ENCODE results near the gene CHCHD10. TPM values are rescaled to one million over a fixed set of nuclear protein-coding genes. Genes with fewer than 3 reads are reported as not detected.

The CHCHD10 gene
- total and polyA plus RNA-seq, 11 donors, result 374 to 2,069 (median 944) TPM

DNA sequence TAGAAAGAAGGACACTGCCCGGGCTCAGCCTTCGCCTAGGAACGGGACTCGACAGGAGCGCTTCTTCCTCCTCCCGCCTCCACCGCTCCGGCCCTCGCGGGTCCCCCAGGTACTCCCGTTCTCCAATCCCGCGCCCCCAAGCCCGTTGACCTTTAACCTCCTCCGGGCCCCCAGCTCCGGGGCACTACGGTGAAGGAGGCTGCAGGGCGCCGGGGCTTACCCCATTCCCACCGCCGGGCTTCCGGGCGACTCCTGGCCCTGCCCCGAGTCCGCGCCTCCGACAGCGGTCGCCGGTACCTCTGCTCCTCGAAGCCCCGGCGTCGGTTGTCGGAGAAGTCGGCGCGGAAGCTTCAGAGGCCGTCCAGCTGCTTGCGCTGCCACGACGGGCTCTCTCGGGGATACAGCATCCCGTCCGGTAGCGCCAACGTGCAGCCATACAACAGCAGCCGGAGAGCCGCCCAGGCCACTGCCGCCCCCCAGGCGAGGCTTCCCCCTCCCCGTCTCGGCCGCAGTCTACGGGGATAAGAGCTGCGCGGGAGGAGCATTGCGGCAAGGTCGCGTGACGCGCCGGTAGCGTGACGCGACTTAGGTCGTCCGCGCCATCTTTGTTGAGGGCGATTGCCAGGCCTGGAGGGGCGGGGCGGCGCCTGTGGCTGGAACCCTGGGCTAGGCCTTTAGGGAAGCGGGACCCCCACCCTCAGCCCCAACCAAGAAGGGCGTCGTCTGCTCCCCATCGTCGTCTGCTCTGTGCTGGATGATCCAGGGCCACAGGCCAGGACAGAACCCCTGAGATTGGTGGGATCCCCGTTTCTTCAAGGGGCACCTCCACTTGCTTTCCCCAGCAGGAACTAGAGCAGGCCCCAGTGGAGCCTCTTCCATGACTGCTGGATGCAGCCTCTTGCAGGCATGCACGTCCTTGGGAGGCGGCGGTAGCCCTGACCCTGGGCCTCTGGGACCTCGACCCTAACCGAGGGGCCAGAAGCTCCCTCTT, 50.7 kb downstream of the CHCHD10 start:
- peak; percentile 93 to 97 (median 97) for ATAC-seq
- DNase-seq, result peak; percentile 85 to 93 (median 89)
- Histone ChIP-seq H3K27ac (peak overlapping the region in 11 of 12 donors; percentile 23 to 82 (median 70)), H3K36me3 (peaks cover 0 to 27% (median 20%) of the 10 kb centered on the region in 9 donors), H3K4me3 (peak overlapping the region; percentile 57 to 95 (median 83)), H3K4me1 (peaks cover 0 to 19% (median 10%) of the 10 kb centered on the region in 12 donors), H3K9me3 (no peaks in the 10 kb centered on the region), H3K27me3 (no peaks in the 10 kb centered on the region)
- peak in 1 of 2 donors; percentile 92 for TF ChIP-seq POLR2A (IDR thresholded peaks at IDR 0.05)
- TF ChIP-seq, protein P1, sequence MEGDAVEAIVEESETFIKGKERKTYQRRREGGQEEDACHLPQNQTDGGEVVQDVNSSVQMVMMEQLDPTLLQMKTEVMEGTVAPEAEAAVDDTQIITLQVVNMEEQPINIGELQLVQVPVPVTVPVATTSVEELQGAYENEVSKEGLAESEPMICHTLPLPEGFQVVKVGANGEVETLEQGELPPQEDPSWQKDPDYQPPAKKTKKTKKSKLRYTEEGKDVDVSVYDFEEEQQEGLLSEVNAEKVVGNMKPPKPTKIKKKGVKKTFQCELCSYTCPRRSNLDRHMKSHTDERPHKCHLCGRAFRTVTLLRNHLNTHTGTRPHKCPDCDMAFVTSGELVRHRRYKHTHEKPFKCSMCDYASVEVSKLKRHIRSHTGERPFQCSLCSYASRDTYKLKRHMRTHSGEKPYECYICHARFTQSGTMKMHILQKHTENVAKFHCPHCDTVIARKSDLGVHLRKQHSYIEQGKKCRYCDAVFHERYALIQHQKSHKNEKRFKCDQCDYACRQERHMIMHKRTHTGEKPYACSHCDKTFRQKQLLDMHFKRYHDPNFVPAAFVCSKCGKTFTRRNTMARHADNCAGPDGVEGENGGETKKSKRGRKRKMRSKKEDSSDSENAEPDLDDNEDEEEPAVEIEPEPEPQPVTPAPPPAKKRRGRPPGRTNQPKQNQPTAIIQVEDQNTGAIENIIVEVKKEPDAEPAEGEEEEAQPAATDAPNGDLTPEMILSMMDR (IDR thresholded peaks at IDR 0.05), result no peak
- intact Hi-C loops (cut with DNase I), result loop anchor here in 2 of 10 donors (1.0 to 5.0 kb wide), 2 partner anchors 25 to 35 kb away; partner anchors contain the start of genes VPREB3 (in 1 of the 2) and ZNF70 (in 1 of the 2)
- WGBS, 4 donors, result 5 to 12% (median 6%) methylated on average over 38 to 84 of the region's 84 CpGs

Other genes starting within 250 kb of the CHCHD10 start
- not detected for gene IGLL1, start 187.7 kb downstream of the CHCHD10 start, total RNA-seq
- not detected for gene IGLL1, start 187.7 kb downstream of the CHCHD10 start, polyA plus RNA-seq
- gene DRICH1, start 135.7 kb downstream of the CHCHD10 start, total RNA-seq, result under 1 TPM in 2 of 9 donors, not detected in 7; 0.32 to 0.45 TPM
- gene DRICH1, start 135.7 kb downstream of the CHCHD10 start, polyA plus RNA-seq, result under 1 TPM in 1 of 2 donors, not detected in 1; 0.11 TPM
- under 1 TPM in 3 of 9 donors, not detected in 6; 0.21 to 0.69 (median 0.52) TPM for gene RGL4, start 77.0 kb downstream of the CHCHD10 start, total RNA-seq
- gene RGL4, start 77.0 kb downstream of the CHCHD10 start, polyA plus RNA-seq, result under 1 TPM; 0.42 to 0.53 TPM
- 1 to 10 TPM; 2.7 to 4.6 (median 3.3) TPM for gene ZNF70, start 16.9 kb downstream of the CHCHD10 start, total RNA-seq
- gene ZNF70, start 16.9 kb downstream of the CHCHD10 start, polyA plus RNA-seq, result 1 to 10 TPM; 1.6 to 2.1 TPM
- 1 to 10 TPM in 2 of 9 donors, under 1 TPM in 4, not detected in 3; 0.63 to 3.2 (median 0.84) TPM for gene VPREB3, start 13.5 kb downstream of the CHCHD10 start, total RNA-seq
- under 1 TPM; 0.75 to 0.80 TPM for gene VPREB3, start 13.5 kb downstream of the CHCHD10 start, polyA plus RNA-seq
- gene C22orf15, start 5.0 kb downstream of the CHCHD10 start, total RNA-seq, result not detected
- gene C22orf15, start 5.0 kb downstream of the CHCHD10 start, polyA plus RNA-seq, result not detected
- 10 to 100 TPM in 5 of 9 donors, 1 to 10 TPM in 4; 5.2 to 17.0 (median 10.4) TPM for gene MMP11, start 4.9 kb upstream of the CHCHD10 start, total RNA-seq
- gene MMP11, start 4.9 kb upstream of the CHCHD10 start, polyA plus RNA-seq, result 10 to 100 TPM in 1 of 2 donors, 1 to 10 TPM in 1; 6.2 to 10.5 TPM
- gene SMARCB1, start 19.0 kb upstream of the CHCHD10 start, total RNA-seq, result 10 to 100 TPM; 32.8 to 54.2 (median 45.6) TPM
- gene SMARCB1, start 19.0 kb upstream of the CHCHD10 start, polyA plus RNA-seq, result 10 to 100 TPM; 30.2 to 75.3 TPM
- gene DERL3, start 71.0 kb upstream of the CHCHD10 start, total RNA-seq, result 1 to 10 TPM in 7 of 9 donors, under 1 TPM in 2; 0.24 to 2.8 (median 1.7) TPM
- 10 to 100 TPM in 1 of 2 donors, 1 to 10 TPM in 1; 1.4 to 12.7 TPM for gene DERL3, start 71.0 kb upstream of the CHCHD10 start, polyA plus RNA-seq
- 10 to 100 TPM; 13.0 to 31.2 (median 18.7) TPM for gene SLC2A11, start 89.9 kb upstream of the CHCHD10 start, total RNA-seq
- gene SLC2A11, start 89.9 kb upstream of the CHCHD10 start, polyA plus RNA-seq, result 10 to 100 TPM in 1 of 2 donors, 1 to 10 TPM in 1; 8.7 to 30.4 TPM
- 100 to 1,000 TPM; 192 to 383 (median 229) TPM for gene MIF, start 126.4 kb upstream of the CHCHD10 start, total RNA-seq
- 100 to 1,000 TPM; 339 to 503 TPM for gene MIF, start 126.4 kb upstream of the CHCHD10 start, polyA plus RNA-seq
- 10 to 100 TPM in 1 of 9 donors, 1 to 10 TPM in 7, under 1 TPM in 1; 0.81 to 15.5 (median 6.2) TPM for gene GSTT2B, start 193.2 kb upstream of the CHCHD10 start, total RNA-seq
- 10 to 100 TPM in 1 of 2 donors, 1 to 10 TPM in 1; 6.6 to 19.9 TPM for gene GSTT2B, start 193.2 kb upstream of the CHCHD10 start, polyA plus RNA-seq
- 1 to 10 TPM in 5 of 9 donors, not detected in 4; 1.1 to 2.3 (median 2.2) TPM for gene DDTL, start 198.9 kb upstream of the CHCHD10 start, total RNA-seq
- 1 to 10 TPM; 2.8 to 6.7 TPM for gene DDTL, start 198.9 kb upstream of the CHCHD10 start, polyA plus RNA-seq
- 100 to 1,000 TPM; 117 to 210 (median 153) TPM for gene DDT, start 206.5 kb upstream of the CHCHD10 start, total RNA-seq
- 100 to 1,000 TPM; 301 to 399 TPM for gene DDT, start 206.5 kb upstream of the CHCHD10 start, polyA plus RNA-seq
- under 1 TPM in 1 of 9 donors, not detected in 8; 0.60 TPM for gene GSTT2, start 212.2 kb upstream of the CHCHD10 start, total RNA-seq
- 1 to 10 TPM in 1 of 2 donors, under 1 TPM in 1; 0.30 to 2.1 TPM for gene GSTT2, start 212.2 kb upstream of the CHCHD10 start, polyA plus RNA-seq
- not detected for gene GSTT4, start 237.5 kb upstream of the CHCHD10 start, total RNA-seq
- gene GSTT4, start 237.5 kb upstream of the CHCHD10 start, polyA plus RNA-seq, result not detected
- 10 to 100 TPM; 22.3 to 47.7 (median 33.9) TPM for gene CABIN1, start 243.3 kb upstream of the CHCHD10 start, total RNA-seq
- 10 to 100 TPM; 22.1 to 27.4 TPM for gene CABIN1, start 243.3 kb upstream of the CHCHD10 start, polyA plus RNA-seq

Data from heart left ventricle (tissue), 16 donors.